Measurements from ENCODE around the gene AGGF1.

Gene AGGF1

GRCh38 chr5:77015938-77016569 lies 14.2 kb upstream of the AGGF1 start:
- Histone ChIP-seq H3K79me1 (ENCODE audit: low read depth, low read length) (no peaks in the 10 kb centered on the region), H3K23ac (ENCODE audit: low read depth, low read length, poor library complexity) (no peak overlapping the region), H4K8ac (ENCODE audit: low read depth, low read length) (no peak overlapping the region), H3K4me2 (ENCODE audit: insufficient read depth, low read length, poor library complexity, severe bottlenecking) (no peak overlapping the region), H2AK5ac (ENCODE audit: low read depth, low read length) (no peak overlapping the region), H3K27ac (replicated peaks; ENCODE audit: low read length) (no peak overlapping the region), H3K18ac (ENCODE audit: low read length) (no peak overlapping the region), H2BK5ac (ENCODE audit: low read length) (no peak overlapping the region), H3K4me3 (ENCODE audit: low read length in 2 of 2) (no peak overlapping the region), H2BK120ac (ENCODE audit: low read depth, low read length) (no peak overlapping the region), H3K9me3 (replicated peaks in 1 of 2; ENCODE audit: control insufficient read depth in 2 of 2, insufficient read depth in 1 of 2, low read depth in 1 of 2, low read length in 2 of 2) (no peaks in the 10 kb centered on the region), H2AFZ (ENCODE audit: low read length) (no peak overlapping the region), H3K4ac (ENCODE audit: low read length) (no peak overlapping the region), H3K36me3 (replicated peaks in 1 of 2; ENCODE audit: control insufficient read depth in 2 of 2, insufficient read depth in 2 of 2, low read length in 2 of 2) (no peaks in the 10 kb centered on the region), H4K91ac (ENCODE audit: low read depth, low read length, poor library complexity) (no peak overlapping the region), H3K27me3 (ENCODE audit: control insufficient read depth in 3 of 3, insufficient read depth in 3 of 3, low read depth in 1 of 3, low read length in 3 of 3) (peaks cover 0 to 12% (median 0%) of the 10 kb centered on the region in 3 experiments), H3K9ac (ENCODE audit: low read depth, low read length, poor library complexity) (no peak overlapping the region), H3K4me1 (ENCODE audit: control insufficient read depth in 2 of 2, insufficient read depth in 1 of 2, low read depth in 1 of 2, low read length in 2 of 2) (no peaks in the 10 kb centered on the region), H2BK15ac (ENCODE audit: low read length) (no peak overlapping the region), H2BK12ac (ENCODE audit: low read length) (no peak overlapping the region), H3K14ac (ENCODE audit: low read length) (no peak overlapping the region)
- DNase-seq (ENCODE audit: low spot score), result peak; percentile 4
- WGBS, 2 donors (ENCODE audit: extremely low coverage in 2 of 2, insufficient read length in 2 of 2, insufficient replicate concordance in 1 of 2), result no CpG with 5 or more reads among the region's 3 CpGs

- Histone ChIP-seq H3K4me1 (ENCODE audit: control insufficient read depth in 2 of 2, insufficient read depth in 1 of 2, low read depth in 1 of 2, low read length in 2 of 2) (no peaks in the 10 kb centered on the region), H3K36me3 (replicated peaks in 1 of 2; ENCODE audit: control insufficient read depth in 2 of 2, insufficient read depth in 2 of 2, low read length in 2 of 2) (no peaks in the 10 kb centered on the region), H2BK120ac (ENCODE audit: low read depth, low read length) (no peak overlapping the region), H3K23ac (ENCODE audit: low read depth, low read length, poor library complexity) (no peak overlapping the region), H3K4me2 (ENCODE audit: insufficient read depth, low read length, poor library complexity, severe bottlenecking) (no peak overlapping the region), H3K79me1 (ENCODE audit: low read depth, low read length) (no peaks in the 10 kb centered on the region), H3K4ac (ENCODE audit: low read length) (no peak overlapping the region), H3K9ac (ENCODE audit: low read depth, low read length, poor library complexity) (no peak overlapping the region), H3K27me3 (ENCODE audit: control insufficient read depth in 3 of 3, insufficient read depth in 3 of 3, low read depth in 1 of 3, low read length in 3 of 3) (peaks cover 0 to 11% (median 0%) of the 10 kb centered on the region in 3 experiments), H2BK15ac (ENCODE audit: low read length) (no peak overlapping the region), H3K4me3 (ENCODE audit: low read length in 2 of 2) (no peak overlapping the region), H4K8ac (ENCODE audit: low read depth, low read length) (no peak overlapping the region), H3K27ac (replicated peaks; ENCODE audit: low read length) (no peak overlapping the region), H3K14ac (ENCODE audit: low read length) (no peak overlapping the region), H3K18ac (ENCODE audit: low read length) (no peak overlapping the region), H2AFZ (ENCODE audit: low read length) (no peak overlapping the region), H2BK5ac (ENCODE audit: low read length) (no peak overlapping the region), H2AK5ac (ENCODE audit: low read depth, low read length) (no peak overlapping the region), H2BK12ac (ENCODE audit: low read length) (no peak overlapping the region), H3K9me3 (replicated peaks in 1 of 2; ENCODE audit: control insufficient read depth in 2 of 2, insufficient read depth in 1 of 2, low read depth in 1 of 2, low read length in 2 of 2) (no peaks in the 10 kb centered on the region), H4K91ac (ENCODE audit: low read depth, low read length, poor library complexity) (no peak overlapping the region)
- no CpG with 5 or more reads among the region's 1 CpG for WGBS, 2 donors (ENCODE audit: extremely low coverage in 2 of 2, insufficient read length in 2 of 2, insufficient replicate concordance in 1 of 2)
- DNase-seq (ENCODE audit: low spot score), result no peak
Observed at GRCh38 chr5:77016962-77017361, 13.2 kb upstream of the AGGF1 start.

GRCh38 chr5:77017668-77018067 lies 12.5 kb upstream of the AGGF1 start:
- Histone ChIP-seq H3K27ac (replicated peaks; ENCODE audit: low read length) (no peak overlapping the region), H3K4me1 (ENCODE audit: control insufficient read depth in 2 of 2, insufficient read depth in 1 of 2, low read depth in 1 of 2, low read length in 2 of 2) (no peaks in the 10 kb centered on the region), H3K4me3 (ENCODE audit: low read length in 2 of 2) (no peak overlapping the region), H3K9me3 (replicated peaks in 1 of 2; ENCODE audit: control insufficient read depth in 2 of 2, insufficient read depth in 1 of 2, low read depth in 1 of 2, low read length in 2 of 2) (no peaks in the 10 kb centered on the region), H3K23ac (ENCODE audit: low read depth, low read length, poor library complexity) (no peak overlapping the region), H3K36me3 (replicated peaks in 1 of 2; ENCODE audit: control insufficient read depth in 2 of 2, insufficient read depth in 2 of 2, low read length in 2 of 2) (no peaks in the 10 kb centered on the region), H2BK12ac (ENCODE audit: low read length) (no peak overlapping the region), H4K8ac (ENCODE audit: low read depth, low read length) (no peak overlapping the region), H3K79me1 (ENCODE audit: low read depth, low read length) (no peaks in the 10 kb centered on the region), H3K27me3 (ENCODE audit: control insufficient read depth in 3 of 3, insufficient read depth in 3 of 3, low read depth in 1 of 3, low read length in 3 of 3) (peaks cover 0 to 7% (median 0%) of the 10 kb centered on the region in 3 experiments), H4K91ac (ENCODE audit: low read depth, low read length, poor library complexity) (no peak overlapping the region), H2BK15ac (ENCODE audit: low read length) (no peak overlapping the region), H3K18ac (ENCODE audit: low read length) (no peak overlapping the region), H2AK5ac (ENCODE audit: low read depth, low read length) (no peak overlapping the region), H3K4me2 (ENCODE audit: insufficient read depth, low read length, poor library complexity, severe bottlenecking) (no peak overlapping the region), H2BK120ac (ENCODE audit: low read depth, low read length) (no peak overlapping the region), H3K4ac (ENCODE audit: low read length) (no peak overlapping the region), H3K14ac (ENCODE audit: low read length) (no peak overlapping the region), H2BK5ac (ENCODE audit: low read length) (no peak overlapping the region), H2AFZ (ENCODE audit: low read length) (no peak overlapping the region), H3K9ac (ENCODE audit: low read depth, low read length, poor library complexity) (no peak overlapping the region)
- no peak for DNase-seq (ENCODE audit: low spot score)
- no CpG with 5 or more reads among the region's 4 CpGs for WGBS, 2 donors (ENCODE audit: extremely low coverage in 2 of 2, insufficient read length in 2 of 2, insufficient replicate concordance in 1 of 2)

GRCh38 chr5:77022511-77023417 lies 7.4 kb upstream of the AGGF1 start:
- Histone ChIP-seq H2AK5ac (ENCODE audit: low read depth, low read length) (no peak overlapping the region), H3K4me2 (ENCODE audit: insufficient read depth, low read length, poor library complexity, severe bottlenecking) (no peak overlapping the region), H4K91ac (ENCODE audit: low read depth, low read length, poor library complexity) (no peak overlapping the region), H3K14ac (ENCODE audit: low read length) (no peak overlapping the region), H2BK120ac (ENCODE audit: low read depth, low read length) (no peak overlapping the region), H3K27me3 (ENCODE audit: control insufficient read depth in 3 of 3, insufficient read depth in 3 of 3, low read depth in 1 of 3, low read length in 3 of 3) (peaks cover 0 to 10% (median 0%) of the 10 kb centered on the region in 3 experiments), H3K18ac (ENCODE audit: low read length) (no peak overlapping the region), H3K9ac (ENCODE audit: low read depth, low read length, poor library complexity) (no peak overlapping the region), H4K8ac (ENCODE audit: low read depth, low read length) (no peak overlapping the region), H2AFZ (ENCODE audit: low read length) (no peak overlapping the region), H3K4ac (ENCODE audit: low read length) (no peak overlapping the region), H3K36me3 (replicated peaks in 1 of 2; ENCODE audit: control insufficient read depth in 2 of 2, insufficient read depth in 2 of 2, low read length in 2 of 2) (no peaks in the 10 kb centered on the region), H3K9me3 (replicated peaks in 1 of 2; ENCODE audit: control insufficient read depth in 2 of 2, insufficient read depth in 1 of 2, low read depth in 1 of 2, low read length in 2 of 2) (no peaks in the 10 kb centered on the region), H3K4me3 (ENCODE audit: low read length in 2 of 2) (no peak overlapping the region), H3K4me1 (ENCODE audit: control insufficient read depth in 2 of 2, insufficient read depth in 1 of 2, low read depth in 1 of 2, low read length in 2 of 2) (no peaks in the 10 kb centered on the region), H3K79me1 (ENCODE audit: low read depth, low read length) (no peaks in the 10 kb centered on the region), H2BK5ac (ENCODE audit: low read length) (no peak overlapping the region), H2BK12ac (ENCODE audit: low read length) (no peak overlapping the region), H2BK15ac (ENCODE audit: low read length) (no peak overlapping the region), H3K27ac (replicated peaks; ENCODE audit: low read length) (no peak overlapping the region), H3K23ac (ENCODE audit: low read depth, low read length, poor library complexity) (no peak overlapping the region)
- no peak for DNase-seq (ENCODE audit: low spot score)
- no CpG with 5 or more reads among the region's 7 CpGs for WGBS, 2 donors (ENCODE audit: extremely low coverage in 2 of 2, insufficient read length in 2 of 2, insufficient replicate concordance in 1 of 2)

Data from neuronal stem cell (in vitro differentiated cells).